ENCODE results near the gene CCDC146. TPM values are rescaled to one million over a fixed set of nuclear protein-coding genes. Genes with fewer than 3 reads are reported as not detected.

The CCDC146 gene
- total and polyA plus RNA-seq, 2 of the 13 experiments (the other 11 are each of a cell fraction or from before 2014, with no cell fraction given), result 2.4 to 4.1 TPM

- in situ Hi-C loops (cut with HindIII; ENCODE audit: extremely low pct_ligation_motif_present, low pct_unique_long_range_greater_than_20kb) (no loop called here), intact Hi-C loops (cut with micrococcal nuclease; ENCODE audit: unreplicated experiment) (no loop called here)
- ChIA-PET POLR2A (no interaction called here), CTCF (ENCODE audit: low intra/inter-chr PET ratio, low total read pairs) (no interaction called here)
- no peaks in the 10 kb centered on the region for H3K4me1 ChIP-seq (ENCODE audit: insufficient read depth, low read length)
- no peaks in the 10 kb centered on the region for H4K20me1 ChIP-seq (ENCODE audit: insufficient read depth, low read length)
- no peak overlapping the region for H3K4me2 ChIP-seq (ENCODE audit: low read depth, low read length)
- H3K27me3 ChIP-seq (ENCODE audit: control insufficient read depth in 1 of 2, insufficient read depth in 2 of 2, low read length in 2 of 2), result no peaks in the 10 kb centered on the region
- no peaks in the 10 kb centered on the region for H3K36me3 ChIP-seq (replicated peaks in 1 of 2; ENCODE audit: control insufficient read depth in 1 of 2, insufficient read depth in 2 of 2, low read length in 2 of 2)
- H3K9me3 ChIP-seq (ENCODE audit: low read length), result no peaks in the 10 kb centered on the region
- H3K9ac ChIP-seq (ENCODE audit: insufficient read depth, low read depth, low read length), result no peak overlapping the region
- FAIRE-seq (no peak), ATAC-seq (no peak), DNase-seq (ENCODE audit: low spot score) (no peak)
- H2AFZ ChIP-seq (ENCODE audit: low read length), result no peak overlapping the region
- H3K4me3 ChIP-seq (replicated peaks in 1 of 3; ENCODE audit: insufficient read depth in 1 of 3, low read depth in 2 of 3, low read length in 3 of 3), result no peak overlapping the region
- H3K79me2 ChIP-seq (ENCODE audit: insufficient read depth, low read length), result no peaks in the 10 kb centered on the region
- no TSS peak for BruUV-seq (replicated peaks)
- H3K27ac ChIP-seq (ENCODE audit: extremely low read length, insufficient read depth, low read length), result no peak overlapping the region
- no peak for TF ChIP-seq AHDC1 (CRISPR knock-in tag; IDR thresholded peaks at IDR 0.05; ENCODE audit: borderline replicate concordance)
- no peak for TF ChIP-seq ZNF281 (CRISPR knock-in tag; IDR thresholded peaks at IDR 0.05; ENCODE audit: borderline replicate concordance)
- no peak for TF ChIP-seq SALL1 (CRISPR knock-in tag; IDR thresholded peaks at IDR 0.05)
- no peak for TF ChIP-seq EP300 (IDR thresholded peaks at IDR 0.05; ENCODE audit: low read depth in 2 of 2, low read length in 2 of 2)
- no peak for TF ChIP-seq EP300 (CRISPR knock-in tag; IDR thresholded peaks at IDR 0.05; ENCODE audit: borderline replicate concordance)
- no peak for TF ChIP-seq ZNF558 (CRISPR knock-in tag; IDR thresholded peaks at IDR 0.05; ENCODE audit: borderline replicate concordance)
- no peak for TF ChIP-seq ZNF747 (CRISPR knock-in tag; IDR thresholded peaks at IDR 0.05; ENCODE audit: borderline replicate concordance)
- TF ChIP-seq CAMTA2 (CRISPR knock-in tag; IDR thresholded peaks at IDR 0.05; ENCODE audit: borderline replicate concordance), result no peak
- no peak for TF ChIP-seq NR2F2 (IDR thresholded peaks at IDR 0.05; ENCODE audit: borderline replicate concordance, low read depth)
- no peak for TF ChIP-seq ZNF34 (CRISPR knock-in tag; IDR thresholded peaks at IDR 0.05; ENCODE audit: borderline replicate concordance)
Observed at GRCh38 chr7:77254429-77254828, 132.0 kb downstream of the CCDC146 start.
